Stimulated activated effector memory CD8-positive, alpha-beta T cell treated with anti-CD3 and anti-CD28 coated beads, Interleukin-12 subunit alpha, Interleukin-12 subunit beta, amount 100 ng/mL, for 72 hours (primary cell): ENCODE measurements around the gene KCNH4.

Experiments used
- ATAC-seq: fragments of 150-1000 bp; cut with Tn5 transposase; 2 replicates; pipeline ENCODE4 v1.10.0; 2021
- DNase-seq, 2 donors: peaks; one replicate each; pipeline ENCODE4 v3.0.0; 2021 to 2022; ENCODE audit warnings: low spot score in 2 of 2
- H3K27ac Mint-ChIP-seq: one replicate; pipeline ENCODE4 v1.8.0; 2022; ENCODE audit warnings: mild to moderate bottlenecking, mixed read lengths
- H3K36me3 Mint-ChIP-seq: one replicate; pipeline ENCODE4 v1.8.0; 2022; ENCODE audit warnings: mild to moderate bottlenecking, mixed read lengths
- H3K4me1 Mint-ChIP-seq: one replicate; pipeline ENCODE4 v1.8.0; 2022; ENCODE audit warnings: mixed read lengths
- H3K4me3 Mint-ChIP-seq: one replicate; pipeline ENCODE4 v1.8.0; 2022; ENCODE audit warnings: mild to moderate bottlenecking, mixed read lengths
- H3K9me3 Mint-ChIP-seq: one replicate; pipeline ENCODE4 v1.8.0; 2022; ENCODE audit warnings: mixed read lengths

The KCNH4 gene

GRCh38 chr17:42126836-42127235, 54.1 kb downstream of the KCNH4 start:
- no peak for DNase-seq
- Mint-ChIP-seq H3K9me3 (no peaks in the 10 kb centered on the region), H3K4me1 (peaks cover 27% of the 10 kb centered on the region), H3K27ac (no peak overlapping the region), H3K4me3 (no peak overlapping the region), H3K36me3 (peaks cover 84% of the 10 kb centered on the region)
- no peak for ATAC-seq

DNA sequence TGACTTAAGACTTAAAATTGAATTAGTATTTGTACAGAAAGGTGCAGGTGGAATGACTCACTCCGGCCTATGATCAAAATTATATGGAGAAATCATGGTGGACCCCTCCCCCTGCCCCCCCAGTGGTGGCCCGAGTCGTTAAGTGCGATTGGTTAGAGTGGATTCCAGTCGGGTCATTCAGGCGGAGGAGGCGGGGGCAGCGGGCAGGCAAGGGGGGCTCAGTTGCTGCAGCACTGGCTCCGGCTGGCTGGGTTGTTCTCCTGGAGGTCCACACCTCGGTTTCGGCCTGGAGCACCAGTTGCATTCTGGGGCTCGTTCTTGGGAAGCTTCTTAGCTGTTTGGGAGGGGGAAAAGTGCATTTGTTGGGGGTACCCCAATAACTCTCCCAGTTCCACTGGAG, 55.4 kb downstream of the KCNH4 start:
- Mint-ChIP-seq H3K9me3 (no peaks in the 10 kb centered on the region), H3K4me1 (peaks cover 20% of the 10 kb centered on the region), H3K27ac (peak overlapping the region; percentile 69), H3K4me3 (no peak overlapping the region), H3K36me3 (peaks cover 74% of the 10 kb centered on the region)
- DNase-seq (no peak), ATAC-seq (no peak)

DNA sequence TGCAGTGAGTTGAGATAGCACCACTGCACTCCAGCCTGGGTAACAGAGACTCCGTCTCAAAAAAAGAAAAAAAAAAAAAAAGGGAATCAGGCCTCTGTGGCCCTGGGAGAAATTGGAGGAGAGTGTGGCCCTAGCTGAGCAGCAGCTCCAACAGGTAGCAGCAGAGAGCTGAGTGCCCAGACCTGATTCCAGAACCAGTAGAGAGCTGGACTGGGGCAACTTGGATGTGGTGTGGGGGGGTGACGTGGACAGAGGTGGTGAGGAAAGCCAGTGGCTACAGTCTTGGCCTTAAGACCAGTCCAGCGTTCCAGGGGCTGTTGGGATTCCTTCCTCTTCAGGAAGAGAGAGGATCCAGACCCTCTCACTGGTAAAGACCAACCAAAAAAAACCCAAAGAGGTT, 56.7 kb downstream of the KCNH4 start:
- Mint-ChIP-seq H3K36me3 (peaks cover 62% of the 10 kb centered on the region), H3K4me3 (no peak overlapping the region), H3K4me1 (peaks cover 22% of the 10 kb centered on the region), H3K27ac (peak overlapping the region; percentile 50), H3K9me3 (no peaks in the 10 kb centered on the region)
- DNase-seq (no peak), ATAC-seq (no peak)

DNA sequence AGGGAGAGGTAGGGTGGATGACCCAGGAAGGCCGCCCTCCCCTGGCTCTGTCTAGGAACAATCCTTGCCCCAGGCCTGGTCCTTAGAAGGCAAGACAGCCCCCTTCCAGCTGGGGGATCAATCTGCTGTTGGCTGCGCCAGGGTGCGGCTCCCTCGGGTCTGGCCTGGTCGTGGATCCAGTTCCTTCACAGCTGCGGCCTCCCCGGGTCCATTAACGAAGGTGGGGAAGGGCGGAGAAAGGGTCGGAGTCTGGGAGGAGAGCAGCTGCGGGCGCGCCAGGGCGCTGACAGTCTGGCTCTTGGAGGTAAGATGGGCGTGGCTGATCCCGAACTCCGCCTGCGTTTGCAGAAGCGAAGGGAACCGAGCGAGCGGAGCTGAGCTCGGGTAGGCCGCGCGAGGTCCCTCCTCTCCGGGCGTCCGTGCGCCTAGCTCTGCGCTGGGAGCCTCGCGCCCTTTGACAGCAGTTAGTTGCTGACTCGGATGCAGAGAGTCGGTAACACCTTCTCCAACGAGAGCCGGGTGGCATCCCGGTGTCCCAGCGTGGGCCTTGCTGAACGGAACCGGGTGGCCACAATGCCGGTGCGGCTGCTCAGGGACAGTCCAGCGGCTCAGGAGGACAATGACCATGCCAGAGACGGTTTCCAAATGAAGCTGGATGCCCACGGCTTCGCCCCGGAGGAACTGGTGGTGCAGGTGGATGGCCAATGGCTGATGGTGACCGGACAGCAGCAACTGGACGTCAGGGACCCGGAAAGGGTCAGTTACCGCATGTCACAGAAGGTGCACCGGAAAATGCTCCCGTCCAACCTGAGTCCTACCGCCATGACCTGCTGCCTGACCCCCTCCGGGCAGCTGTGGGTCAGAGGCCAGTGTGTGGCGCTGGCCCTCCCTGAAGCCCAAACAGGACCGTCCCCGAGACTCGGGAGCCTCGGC, 58.3 kb downstream of the KCNH4 start, which contains the start of gene HSPB9:
Gene HSPB9, plus strand, starts transcription at position 434 of the 933 bp plus-strand sequence. Its CDS starts 47 bp downstream, at position 481.
- H3K4me1 Mint-ChIP-seq: peaks cover 29% of the 10 kb centered on the region
- DNase-seq (no peak), ATAC-seq (no peak)
- H3K27ac Mint-ChIP-seq: peak within 1 kb of the TSS; percentile 54
- H3K36me3 Mint-ChIP-seq: peaks cover 57% of the 10 kb centered on the region
- peak within 1 kb of the TSS; percentile 68 for H3K4me3 Mint-ChIP-seq
- no peaks in the 10 kb centered on the region for H3K9me3 Mint-ChIP-seq

DNA sequence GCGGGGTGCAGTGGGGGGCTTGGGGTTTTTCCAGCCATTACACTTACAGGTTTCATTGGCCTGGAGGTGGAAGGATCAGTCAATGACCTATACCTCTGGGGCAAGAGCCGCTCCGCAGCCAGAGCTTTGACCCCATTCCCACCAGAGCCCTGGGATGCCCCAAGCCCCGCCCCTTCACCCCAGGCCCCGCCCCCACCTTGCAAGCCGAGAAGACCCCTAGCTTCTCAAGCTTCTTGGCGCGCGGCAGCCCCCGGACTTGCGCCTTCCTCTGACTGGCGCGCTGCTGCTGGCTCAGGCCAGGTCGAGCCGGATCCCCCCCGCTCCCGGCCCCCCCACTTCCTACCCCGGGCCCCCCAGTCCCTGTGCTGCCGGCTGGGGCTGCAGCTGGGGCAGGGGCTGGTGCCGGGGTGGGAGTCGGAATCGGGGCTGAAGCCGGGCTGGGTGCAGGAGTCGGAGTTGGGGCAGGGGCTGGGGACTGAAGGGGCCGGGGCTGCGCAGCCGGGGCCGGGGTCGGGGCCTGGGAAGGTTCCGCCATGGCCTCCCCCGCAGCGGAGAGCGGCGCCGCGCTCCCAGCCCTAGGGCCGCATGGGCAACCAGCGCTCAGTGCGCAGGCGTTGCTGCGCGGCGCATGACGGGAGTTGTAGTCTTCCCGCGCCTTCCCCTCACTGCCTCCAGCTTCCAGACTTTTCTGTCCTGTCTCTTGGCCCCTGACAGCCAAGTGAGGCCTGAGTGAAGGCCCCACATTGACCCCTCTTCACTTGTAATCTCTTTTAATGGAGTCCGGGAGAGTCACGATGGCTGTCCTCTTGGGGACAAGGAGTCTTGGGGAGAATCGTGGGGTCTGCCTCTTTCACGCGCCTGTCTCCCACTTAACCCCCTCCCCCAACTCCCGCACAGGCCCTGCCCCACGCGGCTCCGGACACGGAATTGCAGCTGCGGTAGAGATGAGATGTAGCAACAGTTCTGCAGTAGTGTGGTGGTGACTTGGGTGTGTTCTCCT, 59.9 kb downstream of the KCNH4 start, which contains the start of gene KAT2A:
Gene KAT2A, minus strand, starts transcription at position 598 of the 1,000 bp plus-strand sequence. Its CDS starts 63 bp downstream, at position 535.
- Mint-ChIP-seq H3K36me3 (peaks cover 57% of the 10 kb centered on the region), H3K27ac (peak within 1 kb of the TSS; percentile 75), H3K4me3 (peak within 1 kb of the TSS; percentile 68), H3K4me1 (peaks cover 41% of the 10 kb centered on the region), H3K9me3 (no peaks in the 10 kb centered on the region)
- peak; percentile 65 to 86 for DNase-seq
- ATAC-seq: peak; percentile 93

DNA sequence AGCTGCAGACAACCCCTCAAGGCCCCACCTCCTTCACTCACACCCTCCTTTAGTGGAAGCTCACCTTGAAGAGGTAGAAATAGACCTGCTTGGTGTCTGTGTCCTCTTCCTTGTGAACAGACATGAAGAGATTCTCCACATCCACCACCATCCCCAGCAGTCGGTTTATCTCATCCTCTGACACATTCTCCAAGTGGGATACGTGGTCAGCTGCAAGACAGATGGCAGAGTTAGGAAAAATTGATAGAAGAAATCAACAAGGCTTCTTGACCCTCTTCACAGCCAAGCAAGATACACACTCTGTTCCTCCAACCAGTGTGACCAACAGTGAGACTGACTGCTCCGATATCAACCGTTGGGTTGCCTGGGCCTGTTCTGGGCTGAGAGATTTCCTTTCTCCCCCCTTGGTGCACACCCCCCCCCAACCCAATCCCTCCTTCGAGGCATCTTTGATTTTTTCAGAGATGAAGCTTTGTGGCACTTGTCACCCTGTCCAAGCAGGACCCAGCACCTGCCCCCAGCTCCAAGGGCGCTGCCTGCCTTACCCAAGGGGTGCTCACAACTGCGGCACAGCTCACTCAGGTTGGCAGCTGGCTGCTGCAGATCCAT, 60.7 kb downstream of the KCNH4 start:
- no peak for ATAC-seq
- H3K9me3 Mint-ChIP-seq: no peaks in the 10 kb centered on the region
- H3K4me3 Mint-ChIP-seq: peak overlapping the region; percentile 68
- peaks cover 57% of the 10 kb centered on the region for H3K36me3 Mint-ChIP-seq
- H3K4me1 Mint-ChIP-seq: peaks cover 48% of the 10 kb centered on the region
- no peak for DNase-seq
- H3K27ac Mint-ChIP-seq: peak overlapping the region; percentile 75

DNA sequence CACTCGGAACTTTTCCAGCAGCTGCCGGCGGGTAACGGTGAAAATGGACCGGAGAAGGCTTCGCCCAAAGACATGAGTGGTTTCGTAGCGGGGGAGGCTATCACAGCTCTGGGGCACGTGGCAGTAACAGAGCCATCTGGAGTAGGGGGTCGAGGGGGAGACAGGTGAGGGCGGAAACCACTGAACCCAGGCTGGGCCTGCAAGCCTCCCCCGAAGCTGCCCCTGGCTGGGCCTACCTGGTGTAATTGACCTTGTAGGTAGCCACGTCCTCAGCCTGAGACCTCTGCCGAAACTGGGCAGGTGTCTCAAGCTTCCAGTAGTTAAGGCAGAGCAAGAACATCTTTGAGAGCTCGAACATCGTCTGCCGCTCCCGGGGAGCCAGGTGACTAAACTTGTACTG, 61.6 kb downstream of the KCNH4 start:
- Mint-ChIP-seq H3K4me3 (peak overlapping the region; percentile 68), H3K4me1 (peaks cover 48% of the 10 kb centered on the region), H3K9me3 (no peaks in the 10 kb centered on the region), H3K27ac (peak overlapping the region; percentile 75), H3K36me3 (peaks cover 55% of the 10 kb centered on the region)
- DNase-seq: no peak
- ATAC-seq: no peak

DNA sequence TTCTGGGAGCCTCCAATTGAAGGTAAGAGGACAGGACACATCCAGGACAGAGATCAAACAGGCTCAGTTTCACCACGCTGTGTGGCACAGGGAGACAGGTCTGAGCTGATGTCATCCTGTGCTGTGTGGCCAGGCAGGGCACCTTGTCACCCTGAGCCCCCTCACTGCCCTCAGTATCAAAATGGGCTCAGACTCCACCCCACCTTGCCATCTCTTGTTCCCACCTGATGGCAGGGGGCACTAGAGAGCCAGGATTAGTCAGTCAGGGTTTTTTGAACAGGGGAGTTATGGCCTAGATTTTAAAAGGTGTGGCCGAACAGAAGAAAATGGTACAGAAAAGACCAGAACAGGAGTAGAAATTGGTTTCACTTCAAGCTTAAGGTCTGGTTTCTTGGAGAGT, 62.4 kb downstream of the KCNH4 start:
- Mint-ChIP-seq H3K27ac (peak overlapping the region; percentile 72), H3K4me3 (no peak overlapping the region), H3K36me3 (peaks cover 50% of the 10 kb centered on the region), H3K9me3 (no peaks in the 10 kb centered on the region), H3K4me1 (peaks cover 48% of the 10 kb centered on the region)
- DNase-seq: no peak
- peak; percentile 3 for ATAC-seq

GRCh38 chr17:42118126-42118510, 62.8 kb downstream of the KCNH4 start:
- peaks cover 48% of the 10 kb centered on the region for H3K4me1 Mint-ChIP-seq
- H3K9me3 Mint-ChIP-seq: no peaks in the 10 kb centered on the region
- ATAC-seq: no peak
- DNase-seq: no peak
- peak overlapping the region; percentile 72 for H3K27ac Mint-ChIP-seq
- peaks cover 46% of the 10 kb centered on the region for H3K36me3 Mint-ChIP-seq
- H3K4me3 Mint-ChIP-seq: no peak overlapping the region

DNA sequence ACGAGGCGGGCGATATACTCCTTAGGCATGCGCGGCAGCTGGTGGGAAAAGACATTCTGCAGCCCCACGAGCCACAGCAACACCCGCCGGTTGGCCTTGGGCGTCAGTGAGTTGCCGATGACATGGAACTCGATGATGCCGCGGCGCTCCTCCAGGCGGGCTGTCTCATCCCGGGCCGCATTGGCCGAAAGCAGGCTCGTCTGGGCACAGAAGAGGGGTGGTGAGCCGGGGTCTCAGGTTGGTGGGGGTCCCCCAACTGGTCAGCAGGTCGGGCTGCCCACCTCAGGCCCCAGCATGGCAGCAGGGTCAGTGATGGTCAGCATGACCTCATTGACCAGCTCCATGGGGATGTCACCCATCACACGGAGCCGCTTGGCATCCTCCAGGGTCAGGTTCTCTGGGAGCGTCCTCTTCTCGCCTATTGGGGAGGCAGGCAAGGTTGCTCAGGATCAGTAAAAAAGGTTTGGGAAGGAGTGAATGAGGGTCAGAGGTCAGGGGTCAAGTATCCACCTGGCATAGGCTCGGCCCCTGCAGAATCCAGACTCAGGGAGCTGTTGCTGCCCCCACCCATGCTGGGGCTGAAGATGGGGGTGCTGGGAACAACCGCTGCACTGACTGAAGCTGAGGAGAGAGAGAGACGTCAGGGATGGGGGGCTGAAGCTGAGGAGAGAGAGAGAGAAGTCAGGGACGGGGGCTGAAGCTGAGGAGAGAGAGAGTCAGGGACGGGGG, 63.4 kb downstream of the KCNH4 start:
- no peak overlapping the region for H3K4me3 Mint-ChIP-seq
- no peak for DNase-seq

GRCh38 chr17:42116705-42117396, 64.1 kb downstream of the KCNH4 start:
- DNase-seq (peak; percentile 62 to 87), ATAC-seq (peak; percentile 48)
- no peak overlapping the region for H3K27ac Mint-ChIP-seq
- H3K4me1 Mint-ChIP-seq: peaks cover 58% of the 10 kb centered on the region
- no peak overlapping the region for H3K4me3 Mint-ChIP-seq
- H3K36me3 Mint-ChIP-seq: peaks cover 44% of the 10 kb centered on the region
- no peaks in the 10 kb centered on the region for H3K9me3 Mint-ChIP-seq

More for the DNA sequence above, 63.4 kb downstream of the KCNH4 start:
- no peaks in the 10 kb centered on the region for H3K9me3 Mint-ChIP-seq
- peak overlapping the region; percentile 72 for H3K27ac Mint-ChIP-seq
- H3K36me3 Mint-ChIP-seq: peaks cover 44% of the 10 kb centered on the region
- H3K4me1 Mint-ChIP-seq: peaks cover 53% of the 10 kb centered on the region
- ATAC-seq: no peak

DNA sequence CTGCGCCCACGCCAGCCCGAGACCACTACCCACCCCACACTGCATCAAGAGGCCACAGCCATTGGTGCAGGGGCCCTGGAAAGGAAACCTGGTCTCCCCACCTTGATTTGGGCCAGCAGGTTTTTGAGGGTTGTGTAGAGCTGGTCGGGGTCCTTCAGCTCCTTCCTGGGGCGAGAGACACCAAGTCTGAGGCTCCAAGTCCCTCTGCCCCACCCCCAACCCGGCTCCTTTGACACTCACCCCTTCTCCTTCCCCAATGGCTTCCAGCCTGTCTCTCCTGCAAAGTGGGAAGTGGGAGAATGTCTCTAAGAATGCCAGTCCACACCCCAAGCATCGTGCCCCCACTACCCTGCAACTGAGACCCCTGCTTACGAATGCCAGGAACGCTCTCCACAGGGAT, 66.8 kb downstream of the KCNH4 start:
- H3K9me3 Mint-ChIP-seq: no peaks in the 10 kb centered on the region
- DNase-seq: no peak

GRCh38 chr17:42113293-42114069, 67.5 kb downstream of the KCNH4 start:
- DNase-seq: no peak
- Mint-ChIP-seq H3K9me3 (no peaks in the 10 kb centered on the region), H3K4me3 (no peak overlapping the region), H3K4me1 (peaks cover 56% of the 10 kb centered on the region), H3K36me3 (peaks cover 38% of the 10 kb centered on the region), H3K27ac (peak overlapping the region; percentile 96)
- no peak for ATAC-seq

More for the DNA sequence above, 66.8 kb downstream of the KCNH4 start:
- H3K36me3 Mint-ChIP-seq: peaks cover 43% of the 10 kb centered on the region
- H3K27ac Mint-ChIP-seq: peak overlapping the region; percentile 96
- H3K4me1 Mint-ChIP-seq: peaks cover 60% of the 10 kb centered on the region
- no peak overlapping the region for H3K4me3 Mint-ChIP-seq
- ATAC-seq: no peak
